Cardiac muscle cell (in vitro differentiated cells and primary cell): ENCODE data around the gene MICALL2. TPM values are rescaled to one million over a fixed set of nuclear protein-coding genes. Genes with fewer than 3 reads are reported as not detected.

Source experiments
- DNase-seq, 2 donors: peaks; one replicate each; pipeline versions ENCODE4 v3.0.0 to v3.0.0-alpha.2; 2010 to 2017; ENCODE audit warnings: low read depth in 1 of 2, low spot score in 1 of 2
- H3K27ac ChIP-seq: fragments of 200-600 bp; sonication (generic); 2 replicates; pipeline ENCODE4 v1.5.1; 2016
- H3K27me3 ChIP-seq: fragments of 200-600 bp; sonication (generic); 2 replicates; pipeline ENCODE4 v1.6.0; 2016; ENCODE audit warnings: control low read depth
- H3K36me3 ChIP-seq: fragments of 200-600 bp; sonication (generic); 2 replicates; pipeline ENCODE4 v1.5.1; 2016; ENCODE audit warnings: control low read depth
- H3K4me1 ChIP-seq: fragments of 200-600 bp; sonication (generic); 2 replicates; pipeline ENCODE4 v1.8.1; 2017; ENCODE audit warnings: low read depth, mild to moderate bottlenecking, mixed run types
- H3K4me3 ChIP-seq: fragments of 200-600 bp; sonication (generic); 2 replicates; pipeline ENCODE4 v1.5.1; 2016; ENCODE audit warnings: mild to moderate bottlenecking
- H3K9me3 ChIP-seq: fragments of 200-600 bp; sonication (generic); 2 replicates; pipeline ENCODE4 v1.5.1; 2017; ENCODE audit warnings: low read depth, mild to moderate bottlenecking, control low read depth
- polyA plus RNA-seq: library from polyadenylated mRNA; unstranded; fragments of >200 nt; fragmentation: Nextera tagmentation; extraction: Ambion mirVana; gene quantifications from 2 replicates; pipeline ENCODE4 v1.2.1, GENCODE V29; 2016
- total RNA-seq: library from RNA; depleted of rRNA; stranded (reverse); fragments of >200 nt; gene quantifications from 2 replicates; pipeline ENCODE4 v1.2.3, GENCODE V29; 2016
- TF ChIP-seq, protein P1 (sequence below): IDR thresholded peaks from 2 replicates; pipeline ENCODE4 v1.5.1; 2012; ENCODE audit warnings: low read depth, mild to moderate bottlenecking, low read length

MICALL2 gene
- total and polyA plus RNA-seq, 2 experiments from 2014 or later, result 19.5 to 22.0 TPM

DNA sequence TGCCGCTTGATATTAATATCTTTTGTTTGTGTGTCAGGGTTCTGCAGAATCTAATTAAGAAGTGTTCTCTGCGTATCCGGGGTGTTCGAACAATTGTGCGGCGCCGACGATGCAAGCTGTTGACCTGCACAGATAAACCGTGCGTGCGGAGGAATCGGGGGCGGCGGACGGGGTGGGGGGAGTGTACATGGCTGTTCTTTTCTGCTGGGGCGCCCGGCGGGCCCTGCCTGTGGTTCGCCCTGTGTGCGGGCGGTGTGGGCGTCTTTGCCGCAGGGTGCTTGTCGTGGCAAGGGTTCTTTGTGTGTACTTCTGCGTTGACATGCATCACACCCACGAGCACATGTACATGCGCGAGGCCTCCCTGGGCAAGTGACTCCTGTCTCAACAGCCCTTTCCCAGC is 47.9 kb downstream of the MICALL2 start:
- Histone ChIP-seq H3K36me3 (no peaks in the 10 kb centered on the region), H3K27me3 (peaks cover 21% of the 10 kb centered on the region), H3K4me1 (no peaks in the 10 kb centered on the region), H3K27ac (no peak overlapping the region), H3K9me3 (no peaks in the 10 kb centered on the region), H3K4me3 (no peak overlapping the region)
- TF ChIP-seq, protein P1, sequence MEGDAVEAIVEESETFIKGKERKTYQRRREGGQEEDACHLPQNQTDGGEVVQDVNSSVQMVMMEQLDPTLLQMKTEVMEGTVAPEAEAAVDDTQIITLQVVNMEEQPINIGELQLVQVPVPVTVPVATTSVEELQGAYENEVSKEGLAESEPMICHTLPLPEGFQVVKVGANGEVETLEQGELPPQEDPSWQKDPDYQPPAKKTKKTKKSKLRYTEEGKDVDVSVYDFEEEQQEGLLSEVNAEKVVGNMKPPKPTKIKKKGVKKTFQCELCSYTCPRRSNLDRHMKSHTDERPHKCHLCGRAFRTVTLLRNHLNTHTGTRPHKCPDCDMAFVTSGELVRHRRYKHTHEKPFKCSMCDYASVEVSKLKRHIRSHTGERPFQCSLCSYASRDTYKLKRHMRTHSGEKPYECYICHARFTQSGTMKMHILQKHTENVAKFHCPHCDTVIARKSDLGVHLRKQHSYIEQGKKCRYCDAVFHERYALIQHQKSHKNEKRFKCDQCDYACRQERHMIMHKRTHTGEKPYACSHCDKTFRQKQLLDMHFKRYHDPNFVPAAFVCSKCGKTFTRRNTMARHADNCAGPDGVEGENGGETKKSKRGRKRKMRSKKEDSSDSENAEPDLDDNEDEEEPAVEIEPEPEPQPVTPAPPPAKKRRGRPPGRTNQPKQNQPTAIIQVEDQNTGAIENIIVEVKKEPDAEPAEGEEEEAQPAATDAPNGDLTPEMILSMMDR, result no peak
- no peak for DNase-seq

DNA sequence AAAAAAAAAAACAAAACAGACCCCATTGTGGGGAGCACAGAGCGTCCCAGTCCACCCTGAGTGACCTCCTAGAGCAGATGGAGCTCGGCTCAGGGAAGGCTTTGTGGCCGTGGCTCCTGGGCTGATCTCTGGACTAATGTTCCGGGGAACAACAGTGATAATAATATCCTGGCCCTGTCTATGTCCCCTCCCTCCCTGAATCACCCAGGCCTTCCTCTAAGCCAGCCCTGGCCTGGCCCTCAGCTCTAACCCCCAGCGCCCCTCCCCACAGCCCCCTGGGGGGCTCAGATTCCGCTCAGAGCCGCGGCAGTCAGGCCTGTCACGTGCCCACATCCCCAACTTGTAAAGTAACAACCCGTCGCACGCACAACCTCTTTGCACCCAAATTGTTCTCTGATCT is 48.3 kb downstream of the MICALL2 start:
- TF ChIP-seq, protein P1, result no peak
- Histone ChIP-seq H3K27me3 (peaks cover 18% of the 10 kb centered on the region), H3K27ac (no peak overlapping the region), H3K4me3 (no peak overlapping the region), H3K4me1 (no peaks in the 10 kb centered on the region), H3K9me3 (no peaks in the 10 kb centered on the region), H3K36me3 (no peaks in the 10 kb centered on the region)
- no peak for DNase-seq

DNA sequence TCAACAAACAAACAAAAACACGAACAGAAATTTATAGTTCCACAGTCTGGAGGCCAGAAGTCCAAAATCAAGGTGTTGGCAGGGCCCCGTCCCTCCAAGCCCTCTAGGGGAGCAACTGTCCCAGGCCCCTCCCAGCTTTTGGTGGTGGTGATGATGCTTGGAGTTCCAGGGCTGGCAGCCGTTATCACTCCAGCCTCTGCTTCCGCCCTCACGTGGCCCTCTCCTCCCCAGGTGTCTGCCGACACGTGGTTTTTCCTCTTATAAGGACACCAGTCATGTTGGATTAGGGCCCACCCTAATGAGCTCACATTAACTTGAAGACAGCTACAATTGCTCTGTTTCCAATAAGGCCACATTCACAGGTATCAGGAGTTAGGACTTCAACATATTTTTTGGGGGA is 49.7 kb downstream of the MICALL2 start:
- H3K27me3 ChIP-seq, result peaks cover 28% of the 10 kb centered on the region
- H3K4me1 ChIP-seq, result no peaks in the 10 kb centered on the region
- H3K36me3 ChIP-seq, result no peaks in the 10 kb centered on the region
- H3K27ac ChIP-seq, result no peak overlapping the region
- no peak for DNase-seq
- TF ChIP-seq, protein P1, result no peak
- no peaks in the 10 kb centered on the region for H3K9me3 ChIP-seq
- no peak overlapping the region for H3K4me3 ChIP-seq

DNA sequence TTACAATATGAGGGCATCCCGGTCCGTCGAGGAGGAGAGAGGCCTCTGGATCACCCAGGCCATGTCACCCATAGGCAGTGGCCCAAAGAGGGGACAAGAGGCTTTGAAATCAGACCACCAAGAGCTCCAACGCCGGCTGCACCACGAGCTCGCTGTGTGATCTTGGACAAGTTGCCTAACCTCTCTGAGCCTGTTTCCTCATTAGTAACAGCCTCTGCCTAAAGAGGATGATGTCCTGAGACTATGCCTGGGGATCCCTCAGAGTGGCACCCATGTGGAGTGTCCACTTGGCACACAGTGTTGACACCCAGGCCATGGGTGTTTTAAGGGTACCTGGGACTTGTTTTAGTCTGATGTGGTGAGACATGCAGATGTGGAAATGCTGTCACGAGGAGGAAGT is 50.8 kb downstream of the MICALL2 start:
- DNase-seq, result no peak
- H3K9me3 ChIP-seq, result no peaks in the 10 kb centered on the region
- H3K36me3 ChIP-seq, result no peaks in the 10 kb centered on the region
- H3K4me1 ChIP-seq, result no peaks in the 10 kb centered on the region
- TF ChIP-seq, protein P1, result no peak
- H3K4me3 ChIP-seq, result no peak overlapping the region
- H3K27ac ChIP-seq, result no peak overlapping the region
- peaks cover 32% of the 10 kb centered on the region for H3K27me3 ChIP-seq

DNA sequence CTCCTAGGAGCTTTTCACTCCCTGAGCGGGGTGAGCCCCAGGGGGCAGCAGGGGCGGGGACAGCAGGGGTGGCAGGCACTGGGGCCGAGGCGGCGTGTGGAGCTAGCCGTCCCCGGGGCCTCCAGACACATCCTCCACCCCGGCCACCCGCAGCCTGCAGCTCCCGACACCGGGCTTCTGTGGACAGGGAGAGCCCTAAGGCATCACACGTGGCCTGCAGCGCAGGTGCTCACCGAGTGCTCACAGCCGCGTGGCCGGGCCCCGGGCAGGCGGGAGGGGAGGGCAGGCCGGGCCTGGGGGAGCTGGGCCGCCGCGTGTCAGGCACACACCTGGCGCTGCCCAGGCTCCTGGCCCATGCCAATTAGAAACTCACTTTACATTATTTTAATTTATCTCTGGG is 51.4 kb downstream of the MICALL2 start:
- TF ChIP-seq, protein P1, result no peak
- Histone ChIP-seq H3K4me3 (no peak overlapping the region), H3K9me3 (no peaks in the 10 kb centered on the region), H3K4me1 (no peaks in the 10 kb centered on the region), H3K36me3 (no peaks in the 10 kb centered on the region), H3K27me3 (peaks cover 35% of the 10 kb centered on the region), H3K27ac (no peak overlapping the region)
- no peak for DNase-seq
